DMS114 treated with DMSO at 0.1 percent for 48 hours (cell line): ENCODE data around the gene GTF3C5.
"Not testable (repeated sequence)": the region's sequence is repeated elsewhere in the genome, so short reads cannot be mapped to it uniquely, and the experiment has no call there.

Experiments used
- DNase-seq: peaks from one replicate; lab custom pipeline; 2025; ENCODE audit not compliant: unreplicated experiment; lab: John Stamatoyannopoulos, UW

The GTF3C5 gene

DNA sequence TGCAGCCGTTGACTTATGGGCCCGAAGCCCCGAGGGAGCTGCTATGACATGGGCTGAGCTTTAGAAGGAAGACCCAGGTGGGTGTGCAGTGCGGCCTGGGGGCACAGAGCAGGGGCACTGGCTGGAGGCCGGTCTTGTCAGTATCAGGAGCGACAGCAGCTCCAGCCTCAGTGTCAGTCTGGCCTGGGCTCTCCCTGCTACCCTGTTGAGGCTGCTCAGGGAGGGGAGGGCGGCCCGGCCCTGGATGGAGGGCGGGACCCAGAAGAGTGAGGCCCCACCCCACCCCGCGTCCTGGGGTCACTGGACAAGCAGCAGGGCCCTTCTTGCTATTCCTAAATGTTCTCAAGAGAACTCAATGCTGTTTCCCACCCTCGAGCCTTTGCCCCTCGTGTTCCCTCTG, 34.3 kb upstream of the GTF3C5 start:
- no peak for DNase-seq

DNA sequence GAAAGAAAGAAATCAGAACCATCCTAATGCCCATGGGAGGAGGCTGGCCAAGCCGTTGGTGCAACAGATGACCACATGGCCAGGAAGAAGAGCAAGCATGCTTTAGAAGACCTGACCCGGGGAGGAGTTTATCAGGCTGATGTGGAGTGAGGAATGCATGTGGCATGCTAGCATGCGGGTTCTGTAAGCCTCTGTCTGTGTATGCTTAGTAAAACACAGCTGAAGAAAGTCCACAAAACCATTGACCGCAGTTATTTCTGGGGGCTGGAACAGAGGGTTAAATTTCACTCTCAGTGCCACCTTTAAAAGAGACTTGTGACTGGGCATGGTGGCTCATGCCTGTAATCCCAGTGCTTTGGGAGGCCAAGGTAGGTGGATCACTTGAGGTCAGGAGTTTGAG, 33.2 kb upstream of the GTF3C5 start:
- no peak for DNase-seq

DNA sequence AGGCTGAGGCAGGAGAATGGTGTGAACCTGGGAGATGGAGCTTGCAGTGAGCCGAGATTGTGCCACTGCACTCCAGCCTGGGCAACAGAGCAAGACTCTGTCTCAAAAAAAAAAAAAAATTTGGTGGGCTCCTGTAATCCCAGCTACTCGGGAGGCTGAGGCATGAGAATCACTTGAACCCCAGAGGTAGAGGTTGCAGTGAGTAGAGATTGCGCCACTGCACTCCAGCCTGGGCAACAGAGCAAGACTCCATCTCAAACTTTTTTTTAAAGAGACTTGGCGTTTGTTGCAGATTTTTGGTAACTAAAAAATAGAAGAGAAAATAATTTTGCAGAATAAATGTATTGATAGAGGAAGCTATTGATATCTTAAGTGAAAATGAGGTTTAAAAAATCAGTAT, 32.6 kb upstream of the GTF3C5 start:
- DNase-seq = not testable (repeated sequence)

DNA sequence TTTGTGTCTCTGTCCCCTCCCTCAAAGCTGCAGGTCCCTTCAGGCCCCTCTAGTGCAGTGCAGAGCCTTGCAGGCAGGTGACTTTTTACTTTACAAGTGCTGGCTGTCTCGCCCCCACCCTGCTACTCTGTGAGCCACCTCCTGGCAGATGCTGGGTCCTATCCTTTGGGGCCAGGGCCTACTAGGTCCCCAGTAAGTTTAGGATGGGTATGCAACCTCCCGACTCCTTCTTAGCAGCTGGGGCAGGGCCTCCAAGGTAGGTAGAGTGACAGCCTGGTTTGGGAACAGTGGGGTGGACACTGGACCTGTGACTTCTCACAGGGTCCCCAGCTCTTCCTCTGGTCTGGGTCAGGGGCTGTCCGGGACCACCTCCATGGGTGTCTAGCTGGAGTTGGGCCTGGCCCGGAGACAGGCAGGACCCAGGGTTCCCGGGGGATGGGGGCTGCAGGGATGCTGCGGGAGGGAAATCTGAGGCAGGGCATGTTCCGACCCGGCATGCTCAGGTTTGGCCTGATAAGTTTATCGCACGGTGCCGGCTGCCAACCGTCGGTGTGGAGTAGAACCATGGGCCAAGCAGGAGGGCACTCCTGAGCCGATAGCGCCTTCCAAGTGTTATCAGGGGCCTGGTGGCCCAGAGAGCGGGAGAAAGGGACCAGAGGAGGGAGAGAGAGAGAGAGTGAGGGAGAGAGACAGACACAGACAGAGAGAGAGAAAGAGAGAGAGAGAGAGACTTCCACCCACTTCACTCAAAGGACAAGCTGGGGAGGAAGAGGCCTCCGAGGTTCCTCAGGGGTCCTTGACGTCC, 31.8 kb upstream of the GTF3C5 start:
- DNase-seq = no peak

DNA sequence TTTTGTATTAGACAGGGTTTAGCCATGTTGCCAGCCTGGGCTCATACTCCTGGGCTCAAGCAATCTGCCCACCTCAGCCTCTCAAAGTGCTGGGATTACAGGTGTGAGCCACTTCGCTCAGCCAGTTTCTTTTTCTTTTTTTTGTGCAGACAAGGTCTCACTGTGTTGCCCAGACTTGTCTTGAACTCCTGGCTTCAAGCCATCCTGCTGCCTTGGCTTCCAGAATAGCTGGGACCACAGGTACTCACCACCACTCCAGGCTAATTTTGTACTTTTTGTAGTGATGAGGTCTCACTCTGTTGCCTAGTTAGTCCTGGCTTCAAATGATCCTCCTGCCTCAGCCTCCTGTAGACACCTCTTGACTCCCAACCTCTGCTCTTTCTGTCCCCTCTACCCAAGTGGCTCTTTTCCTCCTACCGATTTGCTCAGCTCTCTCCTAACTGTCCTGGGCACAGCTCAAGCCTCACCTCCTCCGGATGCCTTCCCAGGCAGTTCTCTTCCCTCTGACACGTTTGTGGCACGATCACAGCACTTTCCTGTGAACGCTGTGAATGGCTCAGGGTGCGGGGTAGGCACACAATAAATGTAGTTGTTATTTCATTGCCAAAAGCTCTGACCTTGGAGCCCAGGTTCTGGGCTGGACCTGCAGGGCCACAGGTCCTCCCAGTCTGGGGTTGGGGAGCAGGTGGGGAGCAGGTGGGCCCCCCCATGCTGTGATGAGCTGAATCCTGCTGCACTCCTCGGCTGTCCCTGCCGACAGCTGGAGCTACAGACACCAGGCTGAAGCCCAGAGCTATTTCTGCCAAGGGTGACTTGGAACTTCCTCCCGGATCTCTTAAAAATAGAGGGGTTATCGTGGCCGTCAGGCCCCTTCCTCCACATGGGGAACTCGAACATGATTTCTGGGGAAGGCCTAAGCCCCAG, 28.4 kb upstream of the GTF3C5 start:
- no peak for DNase-seq

DNA sequence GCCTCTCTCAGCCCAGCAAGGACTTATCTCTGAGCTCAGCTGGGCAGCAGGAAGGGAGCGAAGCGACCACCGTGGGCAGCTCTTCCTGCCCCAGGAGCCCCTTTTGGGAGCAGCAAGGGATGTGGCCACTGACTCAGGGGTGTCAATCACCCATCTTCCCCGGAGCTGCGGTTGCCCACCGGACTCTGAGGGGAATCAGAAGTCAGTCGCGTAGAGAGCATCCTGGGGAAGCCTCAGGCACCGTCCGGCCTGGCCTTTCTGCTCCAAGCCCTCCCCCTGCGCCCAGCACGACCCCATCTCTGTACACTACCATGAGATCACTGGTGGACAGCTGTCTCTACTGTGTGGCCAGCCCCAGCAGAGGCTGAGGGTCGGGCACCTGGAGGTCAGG, 27.7 kb upstream of the GTF3C5 start:
- DNase-seq = no peak

DNA sequence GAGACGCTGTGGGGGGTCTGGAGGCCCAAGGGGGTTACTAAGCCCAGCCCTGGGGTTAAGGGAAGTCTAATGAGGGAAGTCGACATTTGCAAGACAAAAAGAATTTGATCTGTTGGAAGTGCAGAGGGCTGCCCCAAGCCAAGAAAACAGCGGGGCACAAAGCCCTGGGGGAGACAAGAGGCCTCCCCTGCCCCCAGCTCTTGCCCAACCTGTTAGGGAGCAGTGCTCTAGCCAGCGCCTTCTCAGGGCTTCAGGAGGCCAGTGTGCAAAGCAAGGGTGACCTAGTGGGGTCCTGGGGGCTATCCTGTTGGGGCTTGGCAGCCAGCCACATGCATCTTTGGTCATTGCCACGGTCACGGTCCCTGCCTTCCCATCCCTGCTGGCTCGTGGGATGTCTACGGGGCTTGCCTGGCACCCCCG, 27.1 kb upstream of the GTF3C5 start:
- DNase-seq = no peak

DNA sequence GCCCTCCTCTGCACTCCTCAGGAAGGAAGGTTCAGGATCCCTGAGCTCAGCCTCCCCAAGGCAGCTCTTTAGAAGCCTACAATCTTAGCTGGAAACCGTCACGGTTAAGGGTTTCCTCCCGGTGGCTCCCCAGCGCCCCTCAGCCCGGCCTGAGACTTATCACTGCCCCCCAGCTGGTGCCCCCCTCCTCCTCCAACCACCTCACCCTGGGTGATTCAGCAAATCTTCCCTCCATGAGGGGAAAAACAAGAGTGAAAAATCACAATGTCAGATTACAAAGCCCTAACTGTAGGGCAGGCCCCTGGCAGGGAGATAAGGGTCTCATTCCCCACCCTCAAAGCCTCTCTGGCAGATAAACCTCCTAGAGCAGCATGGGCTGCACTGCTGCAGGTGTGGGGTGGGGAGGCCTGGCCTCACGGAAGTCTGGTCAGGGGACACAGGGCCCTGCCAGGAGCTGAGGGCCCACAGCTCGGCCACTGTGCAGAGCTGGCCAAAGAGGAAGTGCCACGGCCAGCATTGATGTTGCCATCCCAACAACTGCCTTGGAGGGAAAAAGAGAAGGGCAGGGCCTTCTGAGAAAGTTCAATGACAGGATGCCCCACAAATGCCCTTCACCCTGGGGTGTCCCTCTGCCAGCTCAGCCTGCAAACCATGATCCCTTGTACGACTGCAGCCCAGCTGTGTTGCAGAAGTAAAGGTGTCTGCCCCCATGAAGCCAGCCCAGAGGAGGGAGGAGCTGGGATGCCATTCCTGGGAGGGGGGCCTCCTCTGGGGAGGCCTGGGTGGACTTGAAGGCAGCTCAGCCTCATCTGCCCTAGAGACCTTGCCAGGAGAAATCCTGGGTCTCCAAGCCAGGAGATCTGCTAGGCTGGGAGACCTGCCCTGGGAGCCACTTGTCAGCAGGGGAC, 26.5 kb upstream of the GTF3C5 start:
- DNase-seq = no peak

DNA sequence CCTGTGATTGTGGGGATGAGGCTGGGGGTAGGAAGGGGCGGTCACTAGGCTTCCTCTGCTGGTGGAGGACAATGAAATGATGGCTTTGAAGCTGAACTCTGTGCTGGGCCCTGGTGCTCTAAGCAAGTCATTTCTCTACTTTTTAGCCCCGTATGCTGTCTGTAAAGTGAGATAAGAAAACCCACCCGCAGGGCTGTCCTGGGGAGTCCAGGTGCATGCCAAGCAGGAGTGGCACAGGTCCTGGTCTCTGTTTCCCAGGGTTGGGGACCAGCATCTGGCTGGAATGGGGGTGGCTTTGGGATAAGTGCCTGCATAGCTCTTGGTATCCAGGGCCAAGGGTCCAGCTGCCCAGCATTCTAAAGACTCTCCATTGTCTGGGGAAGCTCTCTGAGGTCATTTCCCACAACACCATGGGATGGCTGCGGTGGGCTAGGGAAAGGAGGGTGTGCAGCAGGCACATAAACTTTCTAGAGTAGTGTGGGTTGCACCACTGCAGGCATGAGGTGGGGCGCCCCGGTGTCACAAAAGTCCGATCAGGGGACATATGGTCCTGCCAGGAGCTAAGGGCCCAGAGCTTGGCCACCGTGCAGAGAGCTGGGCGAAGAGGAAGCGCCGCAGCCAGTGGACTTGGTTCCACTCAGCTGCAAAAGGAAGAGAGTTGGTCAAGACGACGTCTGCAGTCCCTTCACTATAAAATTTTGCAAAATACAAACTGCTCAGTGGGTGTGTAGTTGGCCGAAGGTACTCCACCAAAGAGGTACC, 25.6 kb upstream of the GTF3C5 start:
- DNase-seq = no peak

DNA sequence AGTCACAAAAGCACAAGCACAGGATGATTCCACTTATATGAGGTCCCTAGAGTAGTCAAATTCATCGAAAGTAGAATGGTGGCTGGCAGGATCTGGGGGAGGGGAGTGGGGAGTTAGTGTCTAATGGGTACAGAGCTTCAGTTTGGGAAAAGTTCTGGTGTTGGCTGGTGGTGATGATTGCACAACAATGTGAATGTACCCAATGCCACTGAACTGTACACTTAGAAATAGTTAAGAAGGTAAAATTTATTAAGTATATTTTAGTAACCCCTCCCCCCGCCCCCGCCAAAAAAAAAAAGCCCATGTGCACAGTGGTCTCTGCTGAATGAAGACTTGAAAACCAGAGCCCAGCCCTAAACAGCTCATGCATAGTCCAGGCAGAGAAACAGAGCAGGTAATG, 24.8 kb upstream of the GTF3C5 start:
- no peak for DNase-seq

DNA sequence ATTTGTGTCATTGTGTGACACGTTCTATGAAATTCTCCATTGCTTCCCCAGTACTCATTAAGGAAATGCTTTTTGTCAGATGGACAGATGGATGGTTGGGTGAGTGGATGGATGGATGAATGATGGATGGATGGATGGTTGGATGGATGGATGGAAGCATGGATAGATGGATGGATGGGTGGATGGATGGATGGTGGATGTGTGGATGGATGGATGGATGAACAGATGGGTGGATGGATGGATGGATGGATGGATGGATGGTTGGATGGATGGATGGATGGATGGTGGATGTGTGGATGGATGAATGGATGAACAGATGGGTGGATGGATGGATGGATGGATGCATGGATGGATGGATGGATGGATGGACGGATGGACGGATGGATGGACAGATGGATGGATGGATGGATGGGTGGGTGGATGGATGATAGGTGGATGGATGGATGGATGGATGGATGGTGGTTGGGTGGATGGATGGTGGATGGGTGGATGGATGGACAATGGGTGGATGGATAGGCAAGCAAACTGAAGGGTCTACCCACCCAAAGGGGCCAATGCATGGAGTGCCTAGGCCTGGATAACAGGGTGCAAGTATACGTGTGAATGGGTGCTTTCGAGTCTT, 24.0 kb upstream of the GTF3C5 start:
- DNase-seq = no peak

DNA sequence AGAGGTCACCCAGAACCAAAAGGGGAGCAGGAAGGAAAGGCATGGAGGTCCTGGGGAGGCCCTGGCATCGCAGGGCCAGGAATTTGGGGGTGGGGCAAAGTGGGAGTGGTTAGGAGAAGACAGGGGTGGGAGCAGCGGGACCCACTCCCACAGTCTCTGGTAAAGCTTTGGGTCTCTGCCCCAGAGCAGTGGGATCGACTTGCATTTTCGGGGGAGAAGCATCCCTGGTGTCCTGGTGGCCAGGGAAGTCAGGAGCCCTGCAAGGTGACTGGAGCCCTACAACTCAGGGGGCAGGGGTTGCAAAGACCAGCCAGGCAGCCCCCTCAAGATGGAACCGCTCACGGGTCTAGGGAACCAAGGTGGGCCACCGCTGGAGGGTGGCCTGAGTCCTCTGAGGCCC, 22.4 kb upstream of the GTF3C5 start:
- DNase-seq = no peak

DNA sequence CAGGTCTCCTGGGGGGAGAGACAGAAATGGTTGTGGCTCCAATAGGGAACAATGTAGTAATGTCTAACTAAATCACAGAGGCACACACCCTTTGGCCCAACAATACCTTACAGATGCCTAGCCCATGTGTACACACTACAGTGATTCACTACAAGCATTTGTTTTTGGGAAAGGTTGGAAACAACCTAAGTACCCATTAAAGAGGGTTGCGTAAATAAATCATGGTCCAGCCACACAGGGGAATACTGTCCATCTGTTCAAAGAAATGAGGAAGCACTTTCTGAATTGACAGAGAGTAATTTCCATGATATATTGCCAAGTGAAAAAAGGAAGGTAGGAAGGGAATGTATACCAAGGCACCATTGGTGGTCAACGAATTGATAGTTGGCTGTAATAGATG, 22.0 kb upstream of the GTF3C5 start:
- DNase-seq = no peak

DNA sequence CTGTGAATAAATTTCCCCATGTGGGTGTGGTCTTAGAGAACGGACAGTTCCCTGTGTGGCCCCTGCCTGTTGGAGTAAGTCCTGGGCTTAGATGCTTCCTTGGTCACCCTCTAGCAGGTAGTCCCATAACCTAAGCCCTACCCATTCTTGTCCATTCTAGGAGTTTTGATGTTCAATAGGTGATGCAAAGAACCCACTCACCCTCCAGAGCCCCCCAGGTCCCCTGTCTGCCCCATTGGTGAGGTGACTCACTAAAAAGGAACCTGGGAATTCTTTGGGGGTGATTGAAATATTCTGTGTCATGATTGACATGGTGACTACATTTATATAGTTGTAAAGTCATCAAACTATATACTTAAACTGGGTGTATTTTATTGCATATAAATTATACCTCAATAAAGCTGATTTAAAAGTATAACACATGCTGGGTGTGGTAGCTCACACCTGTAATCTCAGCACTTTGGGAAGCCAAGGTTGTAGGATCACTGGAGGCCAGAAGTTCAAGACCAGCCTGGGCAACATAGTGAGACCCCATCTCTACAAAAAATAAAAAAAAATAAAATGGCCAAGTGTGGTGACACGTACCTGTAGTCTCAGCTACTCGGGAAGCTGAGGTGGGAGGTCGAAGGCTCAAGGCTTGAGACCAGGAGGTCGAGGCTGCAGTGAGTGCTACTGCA, 20.8 kb upstream of the GTF3C5 start:
- DNase-seq = no peak

DNA sequence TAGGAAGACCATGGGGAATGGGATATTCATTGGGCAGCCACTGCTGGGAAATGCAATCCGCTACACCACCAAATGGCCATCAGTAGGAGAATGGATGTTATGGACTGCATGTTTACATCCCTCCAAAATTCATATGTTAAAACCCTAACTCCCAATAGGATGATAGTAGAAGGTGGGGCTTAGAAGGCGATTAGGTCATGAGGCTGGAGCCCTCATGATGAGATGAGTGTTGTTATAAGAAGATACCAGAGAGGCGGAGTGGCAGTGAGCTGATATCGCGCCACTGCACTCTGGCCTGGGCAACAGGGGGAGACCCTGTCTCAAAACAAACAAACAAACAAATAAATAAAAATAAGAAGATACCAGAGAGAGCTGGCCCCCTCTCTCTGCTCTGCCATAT, 16.1 kb upstream of the GTF3C5 start:
- no peak for DNase-seq

DNA sequence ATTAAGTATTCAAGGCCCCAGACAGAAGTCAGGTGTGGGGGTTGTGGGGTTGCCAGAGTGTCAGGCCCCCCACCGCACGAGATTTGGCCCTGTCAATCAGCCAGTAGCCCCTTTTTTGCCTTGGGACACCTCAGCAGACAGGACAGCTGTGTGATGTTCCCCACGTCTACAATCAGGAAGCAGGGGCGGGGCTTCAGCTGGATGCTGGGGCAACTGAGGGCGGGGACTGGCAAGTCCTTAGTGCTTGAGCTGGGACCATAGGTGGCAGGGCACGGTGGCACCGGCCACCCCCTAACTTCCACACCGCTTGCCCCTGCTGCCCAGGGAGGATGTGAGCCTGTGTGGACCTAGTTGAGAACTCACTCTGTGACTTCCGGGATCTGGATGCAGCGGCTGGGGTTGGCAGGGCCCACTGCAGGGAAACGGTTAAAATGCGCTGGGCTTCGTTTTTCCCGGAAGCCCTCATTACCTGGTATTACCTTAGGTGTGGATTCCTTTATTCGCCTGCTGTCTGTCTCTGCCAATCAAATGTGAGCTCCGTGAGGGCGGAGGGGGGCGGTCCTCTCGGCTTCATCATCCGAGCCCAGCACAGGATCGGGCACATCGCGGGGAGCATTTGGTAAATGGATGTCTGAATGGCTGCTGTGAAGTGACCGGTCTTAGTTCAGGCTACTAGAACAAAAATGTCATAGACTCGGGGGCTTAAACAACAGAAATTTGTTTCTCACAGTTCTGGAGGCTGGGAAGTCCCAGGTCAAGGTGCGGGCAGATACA, 7.5 kb upstream of the GTF3C5 start:
- no peak for DNase-seq

DNA sequence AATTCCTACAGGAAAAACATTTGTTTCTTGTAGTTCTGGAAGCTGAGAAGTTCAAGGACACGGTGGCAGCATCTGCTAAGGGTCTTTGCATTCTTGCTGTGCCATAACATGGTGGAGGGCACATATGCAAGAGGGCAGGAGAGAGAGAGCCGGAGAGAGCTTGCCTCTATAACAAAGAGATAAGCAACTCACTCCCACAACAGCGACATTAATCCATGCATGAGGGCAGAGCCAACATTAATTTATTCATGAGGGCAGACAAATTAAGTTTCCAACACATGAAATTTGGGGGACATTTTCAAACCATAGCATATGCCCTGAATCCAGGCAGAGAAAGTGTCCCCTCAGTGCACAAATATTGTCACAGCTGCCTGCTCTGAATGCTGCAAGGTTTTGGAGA, 4.4 kb upstream of the GTF3C5 start:
- no peak for DNase-seq

DNA sequence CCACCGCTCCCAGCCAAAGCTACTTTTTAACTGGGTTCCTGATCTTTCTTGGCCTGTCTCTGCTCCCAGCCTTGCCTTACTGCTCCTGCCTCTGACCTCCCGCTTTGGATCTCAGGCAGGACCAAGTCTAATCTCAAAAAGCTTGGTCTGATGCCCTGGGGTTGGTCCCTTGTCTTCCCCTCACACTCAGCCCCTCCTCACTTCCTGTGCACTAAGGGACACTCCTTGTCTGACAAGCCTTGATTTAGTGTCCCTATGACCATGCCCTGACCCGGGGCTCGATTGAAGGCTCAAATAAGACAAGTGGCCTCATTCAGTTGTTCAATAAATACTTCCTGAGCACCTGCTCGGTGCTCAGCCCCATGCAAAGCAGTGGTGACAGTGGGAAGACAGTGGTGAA, 3.7 kb upstream of the GTF3C5 start:
- no peak for DNase-seq

DNA sequence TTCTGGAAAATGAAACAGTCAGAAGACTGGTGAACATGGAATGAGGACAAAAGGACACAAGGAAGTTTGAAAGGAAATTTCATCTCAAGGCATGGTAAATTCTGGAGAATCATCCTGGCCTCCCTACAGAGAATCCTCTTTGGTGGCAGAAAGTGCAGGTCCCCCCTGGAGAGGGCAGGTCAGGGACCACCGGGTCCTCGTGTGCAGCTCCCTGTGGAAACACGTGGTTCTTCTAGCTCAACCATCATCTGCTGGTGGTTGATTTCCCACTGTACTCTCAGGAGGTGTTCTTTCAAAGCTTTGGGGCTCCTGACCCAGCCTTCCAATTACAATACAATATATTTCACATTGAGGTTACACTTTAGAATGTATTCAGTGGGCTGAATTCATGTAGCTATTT, 2.6 kb upstream of the GTF3C5 start:
- DNase-seq = no peak
